OCI-LY7 (cell line): ENCODE data around the gene SLC22A14. TPM values are rescaled to one million over a fixed set of nuclear protein-coding genes. Genes with fewer than 3 reads are reported as not detected.

ENCODE experiments used
- BruUV-seq: library from RNA; stranded (reverse); fragments of 400-500 nt; replicated peaks from 2 replicates; lab custom pipeline; 2021; lab: Mats Ljungman, UMichigan
- CTCF ChIA-PET: fragments of 300-600 bp; sonication (Branson Sonifier 250); formaldehyde crosslinking; loops from one replicate; lab custom pipeline; 2022; ENCODE audit warnings: antibody characterized with exemption; ENCODE audit not compliant: unreplicated experiment; lab: Charles Lee
- POLR2A ChIA-PET: fragments of 300-600 bp; sonication (Branson Sonifier 250); formaldehyde crosslinking; loops from one replicate; lab custom pipeline; 2022; ENCODE audit warnings: antibody characterized with exemption; lab: Charles Lee
- DNase-seq: peaks from one replicate; pipeline ENCODE4 v3.0.0-alpha.2; 2015; ENCODE audit warnings: low spot score
- H2AFZ ChIP-seq: fragments of 200-600 bp; sonication (generic), shearing (Covaris generic); 2 replicates; pipeline ENCODE4 v1.6.1; 2014; ENCODE audit warnings: mild to moderate bottlenecking, antibody characterized with exemption, low read length, moderate library complexity
- H3K27ac ChIP-seq: fragments of 200-600 bp; sonication (generic); 2 replicates; pipeline ENCODE4 v1.5.1; 2014; ENCODE audit warnings: mixed run types, low read depth, mild to moderate bottlenecking, moderate library complexity, low read length, inconsistent platforms; ENCODE audit not compliant: poor library complexity, severe bottlenecking
- H3K36me3 ChIP-seq: fragments of 200-600 bp; sonication (generic); 2 replicates; pipeline ENCODE4 v1.6.1; 2014; ENCODE audit warnings: mild to moderate bottlenecking, antibody characterized with exemption, low read length, moderate library complexity, mixed read lengths; ENCODE audit not compliant: insufficient read depth
- H3K4me1 ChIP-seq: fragments of 200-600 bp; sonication (generic); 2 replicates; pipeline ENCODE4 v1.5.1; 2014; ENCODE audit warnings: mild to moderate bottlenecking, low read length; ENCODE audit not compliant: insufficient read depth, poor library complexity, severe bottlenecking
- H3K4me2 ChIP-seq: fragments of 200-600 bp; sonication (generic); 2 replicates; pipeline ENCODE4 v1.6.1; 2014; ENCODE audit warnings: mild to moderate bottlenecking, low read length
- H3K4me3 ChIP-seq: fragments of 200-600 bp; sonication (generic); 2 replicates; pipeline ENCODE4 v1.5.1; 2014; ENCODE audit warnings: mild to moderate bottlenecking, low read depth, low read length; ENCODE audit not compliant: poor library complexity, severe bottlenecking
- H3K79me2 ChIP-seq: fragments of 200-600 bp; sonication (generic); 2 replicates; pipeline ENCODE4 v1.6.1; 2016; ENCODE audit warnings: low read depth, mild to moderate bottlenecking, low read length, moderate library complexity, mixed read lengths; ENCODE audit not compliant: insufficient read depth
- H3K9me2 ChIP-seq: fragments of 200-600 bp; sonication (generic); 2 replicates; pipeline ENCODE4 v1.6.1; 2016; ENCODE audit warnings: mild to moderate bottlenecking, low read length, mixed read lengths; ENCODE audit not compliant: insufficient read depth
- H3K9me3 ChIP-seq: fragments of 200-600 bp; sonication (generic); 2 replicates; pipeline ENCODE4 v1.6.1; 2014; ENCODE audit warnings: mild to moderate bottlenecking, mixed run types, low read length, mixed read lengths
- H4K20me1 ChIP-seq: fragments of 200-600 bp; sonication (generic); 2 replicates; pipeline ENCODE4 v1.6.1; 2014; ENCODE audit warnings: mild to moderate bottlenecking, antibody characterized with exemption, low read length, moderate library complexity, mixed read lengths; ENCODE audit not compliant: insufficient read depth
- EZH2phosphoT487 ChIP-seq: fragments of 200-600 bp; sonication (generic); IDR thresholded peaks from 2 replicates; pipeline ENCODE4 v1.6.1; 2018; ENCODE audit warnings: low read depth, borderline replicate concordance, mild to moderate bottlenecking, mixed run types, antibody characterized with exemption, low read length, moderate library complexity, mixed read lengths
- intact Hi-C: fragments of 100-400 bp; cut with micrococcal nuclease; formaldehyde crosslinking; loops from one replicate; pipeline ENCODE4 v1.10.0; 2022; ENCODE audit not compliant: unreplicated experiment
- total RNA-seq, 2 experiments: library from RNA; depleted of rRNA in 1 of 2; stranded (reverse); fragments of >200 nt in 1 of 2; shearing (Covaris generic) in 1 of 2; gene quantifications; 2 replicates each; pipeline ENCODE4 v1.2.3, GENCODE V29; 2014 to 2022
- TF ChIP-seq, protein P1 (sequence below): fragments of 200-600 bp; sonication (generic); conservative IDR thresholded peaks from 2 replicates; pipeline ENCODE4 v1.5.1; 2014; ENCODE audit warnings: mild to moderate bottlenecking, antibody characterized with exemption, low read length, moderate library complexity, mixed read lengths

SLC22A14 gene
- total RNA-seq, 2 experiments from 2014 or later: not detected

DNA sequence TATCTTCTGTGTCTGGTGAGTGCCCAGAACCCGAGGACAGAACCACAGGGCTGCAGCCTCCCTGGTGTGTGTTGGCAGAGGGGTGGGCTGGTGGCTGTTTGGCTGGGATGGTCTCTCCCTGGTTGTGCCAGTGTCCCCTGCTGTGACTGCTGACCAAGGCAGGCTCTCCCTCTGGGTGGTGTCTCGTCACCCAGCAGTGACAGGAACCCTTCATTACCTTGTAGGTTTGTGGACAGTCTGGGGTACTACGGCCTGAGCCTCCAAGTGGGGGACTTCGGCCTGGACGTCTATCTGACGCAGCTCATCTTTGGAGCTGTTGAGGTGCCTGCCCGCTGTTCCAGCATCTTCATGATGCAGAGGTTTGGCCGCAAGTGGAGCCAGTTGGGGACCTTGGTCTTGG, 6.4 kb upstream of the SLC22A14 start:
- H4K20me1 ChIP-seq: no peaks in the 10 kb centered on the region
- no peak overlapping the region for H3K4me3 ChIP-seq
- no peak for DNase-seq
- H3K27ac ChIP-seq: no peak overlapping the region
- TF ChIP-seq, protein P1, sequence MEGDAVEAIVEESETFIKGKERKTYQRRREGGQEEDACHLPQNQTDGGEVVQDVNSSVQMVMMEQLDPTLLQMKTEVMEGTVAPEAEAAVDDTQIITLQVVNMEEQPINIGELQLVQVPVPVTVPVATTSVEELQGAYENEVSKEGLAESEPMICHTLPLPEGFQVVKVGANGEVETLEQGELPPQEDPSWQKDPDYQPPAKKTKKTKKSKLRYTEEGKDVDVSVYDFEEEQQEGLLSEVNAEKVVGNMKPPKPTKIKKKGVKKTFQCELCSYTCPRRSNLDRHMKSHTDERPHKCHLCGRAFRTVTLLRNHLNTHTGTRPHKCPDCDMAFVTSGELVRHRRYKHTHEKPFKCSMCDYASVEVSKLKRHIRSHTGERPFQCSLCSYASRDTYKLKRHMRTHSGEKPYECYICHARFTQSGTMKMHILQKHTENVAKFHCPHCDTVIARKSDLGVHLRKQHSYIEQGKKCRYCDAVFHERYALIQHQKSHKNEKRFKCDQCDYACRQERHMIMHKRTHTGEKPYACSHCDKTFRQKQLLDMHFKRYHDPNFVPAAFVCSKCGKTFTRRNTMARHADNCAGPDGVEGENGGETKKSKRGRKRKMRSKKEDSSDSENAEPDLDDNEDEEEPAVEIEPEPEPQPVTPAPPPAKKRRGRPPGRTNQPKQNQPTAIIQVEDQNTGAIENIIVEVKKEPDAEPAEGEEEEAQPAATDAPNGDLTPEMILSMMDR: no peak
- TF ChIP-seq EZH2phosphoT487: no peak
- ChIA-PET POLR2A (no interaction called here), CTCF (no interaction called here)
- no peaks in the 10 kb centered on the region for H3K79me2 ChIP-seq
- H2AFZ ChIP-seq: no peak overlapping the region
- no peak overlapping the region for H3K4me2 ChIP-seq
- H3K4me1 ChIP-seq: no peaks in the 10 kb centered on the region
- H3K9me3 ChIP-seq: no peaks in the 10 kb centered on the region
- BruUV-seq: no TSS peak
- H3K9me2 ChIP-seq: no peaks in the 10 kb centered on the region
- H3K36me3 ChIP-seq: no peaks in the 10 kb centered on the region
- intact Hi-C loops: no loop called here

DNA sequence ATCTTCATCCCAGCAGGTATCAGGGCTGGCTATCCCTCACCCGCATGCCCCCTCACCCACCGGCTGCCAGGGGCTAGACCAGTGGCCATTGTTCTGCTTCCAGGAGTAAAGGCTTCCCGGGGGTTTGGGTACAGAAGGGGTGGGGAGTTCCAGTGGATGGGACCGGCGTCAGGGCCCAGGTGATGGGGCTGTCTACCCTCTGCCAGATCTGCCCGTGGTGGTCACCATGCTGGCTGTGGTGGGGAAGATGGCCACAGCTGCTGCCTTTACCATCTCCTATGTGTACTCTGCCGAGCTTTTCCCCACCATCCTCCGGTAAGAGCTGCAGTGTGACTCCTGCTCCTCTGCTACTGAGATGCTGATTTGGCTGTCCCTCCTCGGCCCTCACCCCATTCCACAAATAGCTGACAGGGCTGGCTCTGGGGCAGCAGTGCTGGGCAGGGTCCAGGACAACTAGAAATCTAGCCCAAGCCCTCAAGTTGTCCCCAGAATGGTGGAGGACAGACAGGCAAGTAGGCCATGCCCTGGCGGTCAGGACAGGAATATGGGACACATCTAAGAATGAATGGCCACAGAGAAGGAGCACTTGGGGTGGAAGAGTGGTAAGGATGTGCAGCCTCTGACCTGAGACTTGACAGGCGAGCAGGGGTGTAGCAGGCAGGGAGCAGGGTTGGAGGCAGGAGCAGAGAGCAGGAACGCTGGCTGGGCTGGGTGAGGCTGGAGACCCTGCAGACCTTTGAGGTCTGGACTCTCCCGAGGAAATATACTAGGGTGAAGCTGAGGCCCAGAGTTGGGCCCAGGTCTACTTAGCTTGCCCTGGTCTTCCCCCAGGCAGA, 5.8 kb upstream of the SLC22A14 start:
- no peak for TF ChIP-seq EZH2phosphoT487
- TF ChIP-seq, protein P1: no peak
- no peak overlapping the region for H3K27ac ChIP-seq
- H3K4me2 ChIP-seq: no peak overlapping the region
- no peaks in the 10 kb centered on the region for H3K9me3 ChIP-seq
- no peaks in the 10 kb centered on the region for H3K9me2 ChIP-seq
- ChIA-PET CTCF (no interaction called here), POLR2A (no interaction called here)
- H2AFZ ChIP-seq: no peak overlapping the region
- H3K4me1 ChIP-seq: no peaks in the 10 kb centered on the region
- BruUV-seq: no TSS peak
- H3K79me2 ChIP-seq: no peaks in the 10 kb centered on the region
- no peaks in the 10 kb centered on the region for H3K36me3 ChIP-seq
- H4K20me1 ChIP-seq: no peaks in the 10 kb centered on the region
- no peak for DNase-seq
- intact Hi-C loops: no loop called here
- no peak overlapping the region for H3K4me3 ChIP-seq
